Skeletal muscle tissue (tissue), 5 donors: ENCODE data around the gene PLEKHA8. TPM values are rescaled to one million over a fixed set of nuclear protein-coding genes. Genes with fewer than 3 reads are reported as not detected.

ENCODE experiments used
- H3K27ac ChIP-seq: one replicate; pipeline ENCODE4 v1.7.0; 2013; ENCODE audit warnings: mild to moderate bottlenecking, low read depth, low read length, inconsistent platforms
- H3K27me3 ChIP-seq, 3 donors: one replicate each; pipeline ENCODE4 v1.7.0; 2013; ENCODE audit warnings: low read length in 3 of 3; ENCODE audit not compliant: control insufficient read depth in 3 of 3, insufficient read depth in 3 of 3
- H3K36me3 ChIP-seq, 3 donors: one replicate each; pipeline ENCODE4 v1.7.0; 2013; ENCODE audit warnings: low read length in 3 of 3; ENCODE audit not compliant: control insufficient read depth in 3 of 3, insufficient read depth in 3 of 3
- H3K4me1 ChIP-seq, 3 donors: one replicate each; pipeline ENCODE4 v1.7.0; 2013; ENCODE audit warnings: low read length in 3 of 3, mild to moderate bottlenecking in 3 of 3; ENCODE audit not compliant: control insufficient read depth in 3 of 3, insufficient read depth in 3 of 3
- H3K4me3 ChIP-seq, 3 donors: one replicate each; pipeline ENCODE4 v1.7.0; 2013; ENCODE audit warnings: low read length in 3 of 3
- H3K9ac ChIP-seq, 3 donors: one replicate each; pipeline ENCODE4 v1.7.0; 2013; ENCODE audit warnings: low read length in 3 of 3, mild to moderate bottlenecking in 3 of 3, moderate library complexity in 2 of 3, low read depth in 1 of 3
- H3K9me3 ChIP-seq, 3 donors: one replicate each; pipeline ENCODE4 v1.7.0; 2013; ENCODE audit warnings: low read length in 3 of 3; ENCODE audit not compliant: control insufficient read depth in 3 of 3
- small RNA-seq: library from RNA; depleted of rRNA; stranded (forward); fragments of <200 nt; gene quantifications from one replicate; pipeline ENCODE3, GENCODE V24; 2014
- total RNA-seq: library from RNA; depleted of rRNA; stranded (reverse); fragments of >200 nt; gene quantifications from one replicate; pipeline ENCODE4 v1.2.3, GENCODE V29; 2014
- donor health status: Osteomylitis.

Gene PLEKHA8
- total RNA-seq, 1 donor from 2014 or later: 6.8 TPM

GRCh38 chr7:30177186-30177585 is 149.0 kb downstream of the PLEKHA8 start:
- Histone ChIP-seq H3K4me1 (peaks cover 67 to 80% (median 70%) of the 10 kb centered on the region in 3 donors), H3K9me3 (no peaks in the 10 kb centered on the region), H3K4me3 (no peak overlapping the region), H3K27ac (peak overlapping the region; percentile 33), H3K9ac (no peak overlapping the region), H3K36me3 (no peaks in the 10 kb centered on the region), H3K27me3 (no peaks in the 10 kb centered on the region)

GRCh38 chr7:30177965-30178364 is 149.8 kb downstream of the PLEKHA8 start:
- Histone ChIP-seq H3K9me3 (no peaks in the 10 kb centered on the region), H3K36me3 (no peaks in the 10 kb centered on the region), H3K27me3 (no peaks in the 10 kb centered on the region), H3K9ac (no peak overlapping the region), H3K4me3 (no peak overlapping the region), H3K4me1 (peaks cover 65 to 79% (median 68%) of the 10 kb centered on the region in 3 donors), H3K27ac (no peak overlapping the region)

GRCh38 chr7:30178748-30179436 is 150.7 kb downstream of the PLEKHA8 start:
- H3K9me3 ChIP-seq: no peaks in the 10 kb centered on the region
- no peak overlapping the region for H3K4me3 ChIP-seq
- H3K27me3 ChIP-seq: no peaks in the 10 kb centered on the region
- peak overlapping the region; percentile 22 for H3K27ac ChIP-seq
- H3K9ac ChIP-seq: no peak overlapping the region
- peaks cover 56 to 78% (median 64%) of the 10 kb centered on the region in 3 donors for H3K4me1 ChIP-seq
- H3K36me3 ChIP-seq: no peaks in the 10 kb centered on the region

Small RNA genes lying within 50 kb of the gene (small RNA-seq; reads per million reads assigned to genes)
- not detected for gene RPS27P16

Other genes with a start within 250 kb of the PLEKHA8 start
- gene WIPF3, start 221.9 kb upstream of the PLEKHA8 start, total RNA-seq: 4.7 TPM
- gene SCRN1, start 38.6 kb upstream of the PLEKHA8 start, total RNA-seq: 20.4 TPM
- 13.0 TPM for gene FKBP14, start 1.7 kb upstream of the PLEKHA8 start, total RNA-seq
- gene MTURN, start 106.6 kb downstream of the PLEKHA8 start, total RNA-seq: 74.6 TPM